Sigmoid colon (tissue), 7 donors: ENCODE data around the gene SRP68. TPM values are rescaled to one million over a fixed set of nuclear protein-coding genes. Genes with fewer than 3 reads are reported as not detected.

Source experiments
- DNase-seq: peaks from one replicate; pipeline ENCODE4 v3.0.0-alpha.2; 2019
- H3K27ac ChIP-seq, 4 donors: fragments of 200-600 bp; sonication (generic); one replicate each; pipeline ENCODE4 v1.5.1; 2016 to 2019; ENCODE audit warnings: mild to moderate bottlenecking in 1 of 4
- H3K27me3 ChIP-seq, 3 donors: fragments of 200-600 bp; sonication (generic); one replicate each; pipeline ENCODE4 v1.5.1; 2019; ENCODE audit warnings: mild to moderate bottlenecking in 1 of 3
- H3K36me3 ChIP-seq, 4 donors: fragments of 200-600 bp; sonication (generic); one replicate each; pipeline ENCODE4 v1.5.1; 2016 to 2019
- H3K4me1 ChIP-seq, 4 donors: fragments of 200-600 bp; sonication (generic); one replicate each; pipeline ENCODE4 v1.5.1; 2017 to 2019
- H3K4me3 ChIP-seq, 4 donors: fragments of 200-600 bp; sonication (generic); one replicate each; pipeline ENCODE4 v1.5.1; 2017 to 2019; ENCODE audit warnings: mild to moderate bottlenecking in 2 of 4, moderate library complexity in 1 of 4
- H3K9me3 ChIP-seq, 4 donors: fragments of 200-600 bp in 3 of 4; sonication (generic) in 3 of 4; one replicate each; pipeline versions ENCODE4 v1.5.1 to v1.6.1; 2013 to 2019
- EP300 ChIP-seq, 4 donors: sonication (generic); formaldehyde crosslinking; IDR thresholded peaks; one replicate each; pipeline ENCODE4 v1.6.1; 2017; ENCODE audit warnings: antibody characterized with exemption in 4 of 4
- POLR2A ChIP-seq, 2 donors: fragments of 450-650 bp; IDR thresholded peaks; one replicate each; pipeline ENCODE4 v1.6.1; 2016; ENCODE audit warnings: antibody characterized with exemption in 2 of 2, mild to moderate bottlenecking in 2 of 2, moderate library complexity in 2 of 2
- POLR2AphosphoS5 ChIP-seq, 4 donors: sonication (generic); formaldehyde crosslinking; IDR thresholded peaks; one replicate each; pipeline ENCODE4 v1.6.1; 2017; ENCODE audit warnings: antibody characterized with exemption in 4 of 4
- WGBS, 2 donors: extraction: QIAGEN DNeasy Blood & Tissue Kit; methylation state at CpG; one replicate each; pipeline ENCODE4 v1.1.7; 2013; 5-methylcytosine and 5-hydroxymethylcytosine counted together
- intact Hi-C: fragments of 100-400 bp; cut with DNase I; formaldehyde crosslinking; loops from one replicate; pipeline ENCODE4 v1.15.1; 2023
- polyA plus RNA-seq, 3 donors: library from polyadenylated mRNA; stranded (reverse); fragments of 200-250 nt; gene quantifications; one replicate each; pipeline ENCODE4 v1.2.3, GENCODE V29; 2013
- total RNA-seq, 4 donors: library from RNA; depleted of rRNA; stranded (reverse); fragments of >200 nt; gene quantifications; one replicate each; pipeline ENCODE4 v1.1.0, GENCODE V29; 2016
- TF ChIP-seq, protein P1 (sequence below), 4 experiments: fragments of 450-650 bp in 3 of 4; fragments of 200-600 bp in 1 of 4; IDR thresholded peaks; one replicate each; pipeline ENCODE4 v1.5.1; 2016 to 2019; ENCODE audit warnings: antibody characterized with exemption in 4 of 4, mild to moderate bottlenecking in 3 of 4, moderate library complexity in 2 of 4
- donor health status: healthy with polysubstance abuse.
- donor health status: Bipolar disorder and iron deficiency.
- donor health status: healthy.

Gene SRP68
- total and polyA plus RNA-seq, 7 donors = 37.2 to 60.6 (median 53.1) TPM

DNA sequence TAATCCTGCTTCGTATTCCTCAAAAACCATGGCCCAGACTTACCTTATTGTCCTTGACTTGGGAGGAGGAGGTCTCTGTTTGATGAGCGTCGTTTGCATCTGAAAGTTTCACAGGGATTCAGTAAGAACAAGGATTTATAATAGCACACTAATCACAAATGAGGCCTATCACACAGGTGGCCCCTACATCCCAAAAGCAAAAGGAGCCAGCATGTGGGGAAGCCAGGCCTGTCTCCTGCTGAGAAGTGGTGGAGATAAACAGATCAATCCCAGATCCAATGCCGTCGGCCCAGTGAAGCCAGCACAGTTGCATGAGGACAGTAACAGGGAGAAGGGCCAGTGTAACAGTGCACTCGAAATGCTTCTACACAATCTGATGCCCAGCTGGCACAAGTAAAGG, 31.9 kb downstream of the SRP68 start:
- no peaks in the 10 kb centered on the region for H3K27me3 ChIP-seq
- intact Hi-C loops = no loop called here
- peaks cover 36 to 62% (median 53%) of the 10 kb centered on the region in 4 donors for H3K36me3 ChIP-seq
- no peak for DNase-seq
- no peak for TF ChIP-seq POLR2A (IDR thresholded peaks at IDR 0.05)
- TF ChIP-seq, protein P1, sequence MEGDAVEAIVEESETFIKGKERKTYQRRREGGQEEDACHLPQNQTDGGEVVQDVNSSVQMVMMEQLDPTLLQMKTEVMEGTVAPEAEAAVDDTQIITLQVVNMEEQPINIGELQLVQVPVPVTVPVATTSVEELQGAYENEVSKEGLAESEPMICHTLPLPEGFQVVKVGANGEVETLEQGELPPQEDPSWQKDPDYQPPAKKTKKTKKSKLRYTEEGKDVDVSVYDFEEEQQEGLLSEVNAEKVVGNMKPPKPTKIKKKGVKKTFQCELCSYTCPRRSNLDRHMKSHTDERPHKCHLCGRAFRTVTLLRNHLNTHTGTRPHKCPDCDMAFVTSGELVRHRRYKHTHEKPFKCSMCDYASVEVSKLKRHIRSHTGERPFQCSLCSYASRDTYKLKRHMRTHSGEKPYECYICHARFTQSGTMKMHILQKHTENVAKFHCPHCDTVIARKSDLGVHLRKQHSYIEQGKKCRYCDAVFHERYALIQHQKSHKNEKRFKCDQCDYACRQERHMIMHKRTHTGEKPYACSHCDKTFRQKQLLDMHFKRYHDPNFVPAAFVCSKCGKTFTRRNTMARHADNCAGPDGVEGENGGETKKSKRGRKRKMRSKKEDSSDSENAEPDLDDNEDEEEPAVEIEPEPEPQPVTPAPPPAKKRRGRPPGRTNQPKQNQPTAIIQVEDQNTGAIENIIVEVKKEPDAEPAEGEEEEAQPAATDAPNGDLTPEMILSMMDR (IDR thresholded peaks at IDR 0.05) = no peak
- no peak for TF ChIP-seq POLR2AphosphoS5 (IDR thresholded peaks at IDR 0.05)
- no peak for TF ChIP-seq EP300 (IDR thresholded peaks at IDR 0.05)
- no peaks in the 10 kb centered on the region for H3K9me3 ChIP-seq
- WGBS, 2 donors = 88 to 92% methylated on average over 6 of the region's 6 CpGs
- H3K4me3 ChIP-seq = no peak overlapping the region
- H3K27ac ChIP-seq = peak overlapping the region in 3 of 4 donors; percentile 86 to 92 (median 87)
- H3K4me1 ChIP-seq = peaks cover 0 to 61% (median 49%) of the 10 kb centered on the region in 4 donors

DNA sequence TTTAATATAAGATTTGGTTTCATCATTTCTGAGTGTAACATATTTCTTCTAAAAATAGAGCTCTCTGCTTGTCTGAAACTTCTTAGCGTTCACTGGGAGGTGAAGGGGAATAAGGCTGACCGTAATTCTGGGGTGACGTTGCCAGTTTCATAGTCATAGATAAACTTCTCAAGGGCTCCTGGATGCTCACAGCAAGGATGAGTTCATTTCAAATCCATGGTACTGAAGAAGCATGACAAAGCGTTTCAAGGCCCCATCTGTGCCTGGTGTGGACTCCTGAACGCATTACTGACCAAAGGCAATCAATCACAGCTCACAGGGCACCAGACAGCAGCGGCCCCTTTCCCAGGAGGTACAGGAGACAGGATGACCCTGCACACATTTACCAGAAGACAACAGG, 33.2 kb downstream of the SRP68 start:
- Histone ChIP-seq H3K4me3 (no peak overlapping the region), H3K9me3 (no peaks in the 10 kb centered on the region), H3K36me3 (peaks cover 24 to 49% (median 41%) of the 10 kb centered on the region in 4 donors), H3K27me3 (no peaks in the 10 kb centered on the region), H3K27ac (peak overlapping the region; percentile 35 to 92 (median 86)), H3K4me1 (peaks cover 0 to 74% (median 62%) of the 10 kb centered on the region in 4 donors)
- DNase-seq = peak; percentile 87
- intact Hi-C loops = no loop called here
- 85 to 87% methylated on average over 6 of the region's 6 CpGs for WGBS, 2 donors
- TF ChIP-seq POLR2AphosphoS5 (IDR thresholded peaks at IDR 0.05) (peak; percentile 63 to 83 (median 78)), EP300 (IDR thresholded peaks at IDR 0.05) (peak in 3 of 4 donors; percentile 63 to 69 (median 68)), POLR2A (IDR thresholded peaks at IDR 0.05) (no peak)

DNA sequence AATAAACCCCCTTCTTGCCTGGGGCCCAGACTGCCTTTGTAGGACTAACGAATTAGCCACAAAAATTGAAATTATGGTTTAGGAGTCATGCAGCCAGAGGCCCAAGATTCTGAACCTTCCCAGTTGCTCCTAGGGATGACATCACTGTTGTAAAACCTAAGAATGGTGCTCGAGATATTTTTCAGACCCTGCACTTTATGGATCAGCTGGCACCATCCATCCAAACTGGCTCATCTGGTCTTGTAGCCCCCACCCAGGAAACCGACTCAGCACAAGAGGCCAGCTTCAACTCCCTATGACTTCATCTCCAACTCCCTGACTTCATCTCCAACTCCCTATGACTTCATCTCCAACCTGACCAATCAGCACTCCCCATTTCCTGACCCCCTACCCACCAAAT, 34.3 kb downstream of the SRP68 start:
- H3K4me3 ChIP-seq = no peak overlapping the region
- TF ChIP-seq POLR2A (IDR thresholded peaks at IDR 0.05) (no peak), EP300 (IDR thresholded peaks at IDR 0.05) (no peak), POLR2AphosphoS5 (IDR thresholded peaks at IDR 0.05) (no peak)
- TF ChIP-seq, protein P1 (IDR thresholded peaks at IDR 0.05) = no peak
- DNase-seq = no peak
- H3K9me3 ChIP-seq = no peaks in the 10 kb centered on the region
- 64 to 85% methylated on average over 3 of the region's 3 CpGs for WGBS, 2 donors
- peaks cover 13 to 38% (median 30%) of the 10 kb centered on the region in 4 donors for H3K36me3 ChIP-seq
- H3K27ac ChIP-seq = peak overlapping the region; percentile 21 to 92 (median 86)
- H3K4me1 ChIP-seq = peaks cover 0 to 84% (median 73%) of the 10 kb centered on the region in 4 donors
- H3K27me3 ChIP-seq = no peaks in the 10 kb centered on the region
- intact Hi-C loops = no loop called here

DNA sequence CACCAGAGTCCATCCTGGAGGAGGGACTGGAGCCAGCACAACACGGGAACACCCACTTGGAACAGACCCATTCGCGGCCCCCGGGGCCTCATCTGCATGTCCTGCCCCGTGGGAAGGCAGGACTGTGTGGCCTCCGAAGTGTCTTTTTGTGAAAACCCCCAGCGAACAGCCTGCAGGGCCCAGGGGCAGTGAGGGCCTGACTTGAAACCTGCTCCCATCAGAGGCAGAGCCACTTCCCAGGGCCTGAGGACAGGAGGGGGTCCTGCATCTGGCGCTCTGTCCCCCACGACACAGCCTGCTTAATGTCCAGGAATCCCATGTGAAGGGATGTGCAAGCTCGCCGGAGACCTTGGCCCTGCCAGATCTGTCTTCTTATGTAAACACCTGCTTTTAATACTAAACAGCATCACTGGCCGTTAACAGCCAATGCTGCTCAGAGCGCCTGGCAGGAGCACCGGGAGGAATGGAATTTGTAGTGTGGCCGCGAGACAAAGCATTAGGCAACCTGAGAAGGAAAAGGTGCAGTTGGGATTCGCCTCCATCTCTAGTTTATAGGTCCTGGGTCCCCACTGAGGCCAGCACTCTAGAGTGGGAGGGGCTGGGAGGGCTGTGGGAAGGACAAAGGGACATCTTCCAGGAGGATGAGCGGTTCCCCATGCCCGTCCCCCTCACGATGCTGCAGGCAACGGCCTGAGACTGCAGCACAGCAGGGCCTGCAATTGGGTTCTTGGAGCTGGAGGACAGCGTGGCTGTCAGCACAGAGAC, 35.6 kb downstream of the SRP68 start:
- peak; percentile 96 for DNase-seq
- TF ChIP-seq POLR2A (IDR thresholded peaks at IDR 0.05) (no peak), POLR2AphosphoS5 (IDR thresholded peaks at IDR 0.05) (peak; percentile 98 to 100 (median 98)), EP300 (IDR thresholded peaks at IDR 0.05) (peak; percentile 93 to 96 (median 93))
- TF ChIP-seq, protein P1 (IDR thresholded peaks at IDR 0.05) = no peak
- WGBS, 2 donors = 67 to 69% methylated on average over 22 of the region's 22 CpGs

More for the DNA sequence above, 35.6 kb downstream of the SRP68 start:
- no peaks in the 10 kb centered on the region for H3K9me3 ChIP-seq
- intact Hi-C loops = no loop called here
- H3K4me1 ChIP-seq = peaks cover 0 to 95% (median 78%) of the 10 kb centered on the region in 4 donors
- H3K27me3 ChIP-seq = no peaks in the 10 kb centered on the region
- H3K4me3 ChIP-seq = peak overlapping the region in 1 of 4 donors; percentile 16
- H3K27ac ChIP-seq = peak overlapping the region; percentile 66 to 92 (median 86)
- H3K36me3 ChIP-seq = peaks cover 8 to 25% (median 21%) of the 10 kb centered on the region in 4 donors
